Tibial artery (tissue), 4 donors: ENCODE results near the gene ZMAT1.
"Not testable (repeated sequence)": the region's sequence is repeated elsewhere in the genome, so short reads cannot be mapped to it uniquely, and the experiment has no call there.

Experiments used
- DNase-seq, 2 donors: peaks; one replicate each; pipeline ENCODE4 v3.0.0-alpha.2; 2019
- H3K27ac ChIP-seq, 2 donors: fragments of 200-600 bp; sonication (generic) in 1 of 2; 1 replicate in 1 of 2; 2 replicates in 1 of 2; pipeline ENCODE4 v1.5.1; 2018 to 2019; ENCODE audit warnings: mild to moderate bottlenecking in 1 of 2
- H3K27me3 ChIP-seq, 2 donors: fragments of 200-600 bp; sonication (generic) in 1 of 2; one replicate each; pipeline versions ENCODE4 v1.5.1 to v1.6.0; 2016 to 2019
- H3K36me3 ChIP-seq, 3 donors: fragments of 200-600 bp; sonication (generic) in 2 of 3; one replicate each; pipeline ENCODE4 v1.5.1; 2016 to 2019; ENCODE audit warnings: mild to moderate bottlenecking in 2 of 3
- H3K4me1 ChIP-seq, 4 donors: fragments of 200-600 bp; sonication (generic) in 2 of 4; 1 replicate in 3 of 4; 2 replicates in 1 of 4; pipeline ENCODE4 v1.5.1; 2016 to 2019
- H3K4me3 ChIP-seq, 2 donors: fragments of 200-600 bp; sonication (generic) in 1 of 2; 1 replicate in 1 of 2; 2 replicates in 1 of 2; pipeline ENCODE4 v1.5.1; 2018 to 2019; ENCODE audit warnings: mild to moderate bottlenecking in 2 of 2
- H3K9me3 ChIP-seq, 3 donors: fragments of 200-600 bp; sonication (generic) in 1 of 3; one replicate each; pipeline ENCODE4 v1.5.1; 2016 to 2019
- intact Hi-C: fragments of 100-400 bp; cut with DNase I; formaldehyde crosslinking; loops from one replicate; pipeline ENCODE4 v1.15.0; 2023; ENCODE audit warnings: low total_unique reads
- TF ChIP-seq, protein P1 (sequence below), 2 experiments: fragments of 200-600 bp in 1 of 2; fragments of 450-650 bp in 1 of 2; IDR thresholded peaks; one replicate each; pipeline ENCODE4 v1.5.1; 2017 to 2019; ENCODE audit warnings: antibody characterized with exemption in 2 of 2, mild to moderate bottlenecking in 1 of 2, moderate library complexity in 1 of 2

ZMAT1 gene

DNA sequence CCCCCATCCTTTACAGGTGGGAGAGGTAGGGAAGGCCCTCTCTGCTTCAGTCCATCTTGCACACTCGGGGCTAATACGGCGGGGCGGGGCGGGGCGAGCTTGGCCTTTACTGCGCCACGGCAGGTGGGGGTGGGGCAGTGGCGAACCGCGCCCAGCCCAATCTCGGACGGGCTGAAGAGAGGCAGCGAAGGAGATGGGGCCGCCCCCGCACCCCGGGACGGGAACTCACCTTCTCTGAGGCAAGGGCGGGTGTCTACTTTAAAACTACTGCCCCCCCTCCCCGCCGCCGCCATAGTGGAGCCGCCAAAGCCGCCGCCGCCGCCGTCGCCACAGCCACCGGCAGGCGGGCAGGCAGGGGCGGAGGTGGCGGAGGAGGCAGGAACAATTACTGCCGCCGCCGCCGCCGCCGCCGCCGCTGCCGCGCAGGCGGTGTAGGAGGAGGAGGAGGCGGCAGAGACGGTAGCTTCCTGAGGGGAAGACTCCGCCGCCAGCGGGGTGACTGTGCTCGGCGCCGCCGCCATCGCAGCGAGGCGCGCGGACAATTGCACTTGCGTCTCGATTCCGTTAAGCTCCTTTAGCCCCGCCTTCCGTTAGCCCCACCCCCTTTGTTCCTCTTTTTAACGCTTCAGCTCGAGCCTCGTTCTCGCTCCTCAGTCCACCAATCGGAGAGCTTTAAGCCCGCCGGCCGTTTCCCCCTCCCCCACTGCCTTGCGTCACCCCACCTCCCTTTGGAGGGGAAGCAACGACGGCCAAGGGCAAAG lies at the start of gene ZMAT1:
Gene ZMAT1 (minus strand): TSS at position 540 of the 761 bp plus-strand sequence. CDS start 19 bp downstream, at position 521.
- intact Hi-C loops, result no loop called here
- Histone ChIP-seq H3K9me3 (no peaks in the 10 kb centered on the region), H3K4me1 (no peaks in the 10 kb centered on the region), H3K27me3 (no peaks in the 10 kb centered on the region), H3K36me3 (no peaks in the 10 kb centered on the region), H3K4me3 (peak within 1 kb of the TSS; percentile 67 to 89), H3K27ac (peak within 1 kb of the TSS; percentile 93 to 100)
- DNase-seq, result peak; percentile 94 to 97
- TF ChIP-seq, protein P1, sequence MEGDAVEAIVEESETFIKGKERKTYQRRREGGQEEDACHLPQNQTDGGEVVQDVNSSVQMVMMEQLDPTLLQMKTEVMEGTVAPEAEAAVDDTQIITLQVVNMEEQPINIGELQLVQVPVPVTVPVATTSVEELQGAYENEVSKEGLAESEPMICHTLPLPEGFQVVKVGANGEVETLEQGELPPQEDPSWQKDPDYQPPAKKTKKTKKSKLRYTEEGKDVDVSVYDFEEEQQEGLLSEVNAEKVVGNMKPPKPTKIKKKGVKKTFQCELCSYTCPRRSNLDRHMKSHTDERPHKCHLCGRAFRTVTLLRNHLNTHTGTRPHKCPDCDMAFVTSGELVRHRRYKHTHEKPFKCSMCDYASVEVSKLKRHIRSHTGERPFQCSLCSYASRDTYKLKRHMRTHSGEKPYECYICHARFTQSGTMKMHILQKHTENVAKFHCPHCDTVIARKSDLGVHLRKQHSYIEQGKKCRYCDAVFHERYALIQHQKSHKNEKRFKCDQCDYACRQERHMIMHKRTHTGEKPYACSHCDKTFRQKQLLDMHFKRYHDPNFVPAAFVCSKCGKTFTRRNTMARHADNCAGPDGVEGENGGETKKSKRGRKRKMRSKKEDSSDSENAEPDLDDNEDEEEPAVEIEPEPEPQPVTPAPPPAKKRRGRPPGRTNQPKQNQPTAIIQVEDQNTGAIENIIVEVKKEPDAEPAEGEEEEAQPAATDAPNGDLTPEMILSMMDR (IDR thresholded peaks at IDR 0.05), result peak in 1 of 2 experiments; percentile 17

DNA sequence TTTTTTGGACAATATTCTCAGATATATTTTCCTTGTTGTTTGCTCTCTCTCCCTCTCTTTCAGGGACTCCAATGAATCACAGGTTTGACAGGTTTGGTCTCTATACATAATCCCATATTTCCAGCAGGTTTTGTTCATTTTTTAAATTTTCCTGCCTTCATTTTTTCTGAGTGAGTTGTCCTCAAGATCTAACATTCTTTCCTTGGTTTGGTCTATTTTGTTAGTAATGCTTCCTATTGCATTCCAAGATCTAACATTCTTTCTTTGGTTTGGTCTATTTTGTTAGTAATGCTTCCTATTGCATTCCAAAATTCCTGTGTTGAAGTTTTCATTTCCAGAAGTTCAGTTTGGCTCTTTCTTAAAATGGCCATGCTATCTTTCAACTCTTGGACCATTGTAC lies 45.3 kb upstream of the ZMAT1 start:
- Histone ChIP-seq H3K4me1 (no peaks in the 10 kb centered on the region), H3K4me3 (no peak overlapping the region), H3K27ac (no peak overlapping the region), H3K27me3 (no peaks in the 10 kb centered on the region), H3K36me3 (no peaks in the 10 kb centered on the region), H3K9me3 (peaks cover 0 to 9% (median 0%) of the 10 kb centered on the region in 3 donors)
- DNase-seq, result no peak
- intact Hi-C loops, result no loop called here
- TF ChIP-seq, protein P1 (IDR thresholded peaks at IDR 0.05), result no peak

DNA sequence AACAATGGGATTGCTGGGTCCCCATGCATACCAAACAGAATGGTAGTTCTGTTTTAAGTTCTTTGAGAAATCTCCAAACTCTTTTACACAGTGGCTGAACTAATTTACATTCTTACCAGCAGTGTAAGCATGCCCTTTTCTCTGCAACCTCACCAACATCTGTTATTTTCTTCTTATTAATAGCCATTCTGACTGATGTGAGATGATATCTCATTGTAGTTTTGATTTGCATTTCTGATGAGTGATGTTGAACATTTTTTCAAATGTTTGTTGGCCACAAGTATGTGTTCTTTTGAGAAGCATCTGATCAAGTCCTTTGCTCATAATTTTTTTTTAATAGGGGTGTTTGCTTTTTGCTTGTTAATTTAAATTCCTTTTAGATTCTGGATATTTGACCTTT lies 41.2 kb upstream of the ZMAT1 start:
- TF ChIP-seq, protein P1 (IDR thresholded peaks at IDR 0.05), result no peak
- intact Hi-C loops, result no loop called here
- no peak for DNase-seq

DNA sequence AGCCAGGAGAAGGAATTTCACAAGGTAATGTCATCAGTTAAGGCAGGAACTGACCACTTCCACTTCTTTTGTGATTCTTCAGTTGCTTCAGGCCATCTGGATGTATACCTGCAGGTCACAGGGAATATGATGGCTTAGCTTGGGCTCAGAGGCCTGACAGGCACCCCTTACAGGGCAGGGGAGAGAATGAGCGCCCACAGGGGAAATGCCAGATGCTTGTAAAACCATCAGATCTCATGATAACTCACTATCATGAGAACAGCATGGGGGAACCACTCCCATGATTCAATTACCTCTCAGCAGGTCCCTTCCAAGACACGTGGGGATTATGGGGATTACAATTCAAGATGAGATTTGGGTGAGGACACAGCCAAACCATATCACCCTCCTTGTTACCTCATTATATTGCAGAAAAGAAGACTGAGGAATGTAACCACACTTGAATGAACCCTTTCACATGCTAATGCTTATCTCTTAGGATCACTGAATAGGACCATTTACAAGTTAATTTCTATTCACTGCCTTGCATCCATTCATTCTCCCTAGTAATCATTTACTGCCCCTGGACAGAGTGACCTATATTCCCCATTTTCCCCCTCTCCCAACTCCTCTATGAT lies 33.2 kb upstream of the ZMAT1 start:
- H3K36me3 ChIP-seq, H3K9me3 ChIP-seq, DNase-seq, H3K27me3 ChIP-seq, H3K4me3 ChIP-seq, H3K27ac ChIP-seq, intact Hi-C loops, H3K4me1 ChIP-seq: not testable (repeated sequence)

More for the DNA sequence above, 41.2 kb upstream of the ZMAT1 start:
- Histone ChIP-seq H3K27me3 (no peaks in the 10 kb centered on the region), H3K4me3 (no peak overlapping the region), H3K4me1 (no peaks in the 10 kb centered on the region), H3K9me3 (peaks cover 0 to 9% (median 0%) of the 10 kb centered on the region in 3 donors), H3K36me3 (no peaks in the 10 kb centered on the region), H3K27ac (no peak overlapping the region)

DNA sequence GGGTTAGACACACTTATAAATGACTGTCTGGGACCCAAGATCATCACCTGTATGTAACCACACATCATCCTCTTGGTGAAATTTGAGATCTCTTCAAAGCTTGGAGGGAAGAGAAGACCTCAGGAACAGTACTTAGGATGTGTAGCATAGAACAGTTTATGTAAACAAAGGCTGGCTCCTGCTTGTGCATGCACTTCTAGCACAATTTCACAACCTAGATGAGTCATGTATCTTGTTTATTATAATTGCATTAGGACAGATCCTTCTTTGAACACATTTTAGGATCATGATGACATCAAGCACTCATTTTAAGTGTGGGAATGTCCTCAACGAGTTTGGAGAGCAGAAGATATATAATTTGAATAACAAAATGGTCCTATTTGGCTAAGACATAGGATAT lies 26.3 kb upstream of the ZMAT1 start:
- Histone ChIP-seq H3K4me1 (no peaks in the 10 kb centered on the region), H3K36me3 (no peaks in the 10 kb centered on the region), H3K4me3 (no peak overlapping the region), H3K27me3 (no peaks in the 10 kb centered on the region), H3K27ac (no peak overlapping the region), H3K9me3 (no peaks in the 10 kb centered on the region)
- TF ChIP-seq, protein P1 (IDR thresholded peaks at IDR 0.05), result no peak
- intact Hi-C loops, result no loop called here
- no peak for DNase-seq

DNA sequence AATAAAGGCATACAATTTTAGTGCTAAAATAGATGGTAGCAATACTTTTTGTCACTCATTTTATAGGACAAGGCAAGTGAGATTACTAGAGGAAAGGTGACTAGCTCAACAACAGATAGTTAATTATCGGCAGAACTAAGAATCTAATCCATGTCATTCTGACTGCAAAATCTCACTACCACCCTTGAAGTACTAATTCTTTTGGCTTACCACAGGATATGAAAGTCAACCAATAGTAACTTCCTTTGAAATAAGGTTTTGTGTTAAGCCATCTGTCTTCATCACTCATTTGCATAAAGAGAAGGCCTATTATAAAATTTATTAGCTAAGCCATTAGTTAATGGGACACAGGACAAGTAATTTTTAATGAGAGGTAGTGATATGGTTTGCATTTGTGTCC lies 25.3 kb upstream of the ZMAT1 start:
- intact Hi-C loops, result no loop called here
- Histone ChIP-seq H3K9me3 (no peaks in the 10 kb centered on the region), H3K4me1 (no peaks in the 10 kb centered on the region), H3K36me3 (no peaks in the 10 kb centered on the region), H3K4me3 (no peak overlapping the region), H3K27me3 (no peaks in the 10 kb centered on the region), H3K27ac (no peak overlapping the region)
- DNase-seq, result no peak
- TF ChIP-seq, protein P1 (IDR thresholded peaks at IDR 0.05), result no peak
